HEK293T (cell line): Measurements from ENCODE around the gene SIGLEC12.

ENCODE experiments used
- CTCF ChIA-PET: fragments of 350-600 bp; formaldehyde crosslinking; extraction: SDS; loops from one replicate; lab custom pipeline; 2021; ENCODE audit warnings: antibody characterized with exemption, inconsistent platforms; lab: Yijun Ruan, JAX
- POLR2A ChIA-PET: fragments of 350-600 bp; formaldehyde crosslinking; extraction: SDS; loops from one replicate; lab custom pipeline; 2020; ENCODE audit warnings: antibody characterized with exemption, inconsistent platforms; lab: Yijun Ruan, JAX
- DNase-seq: peaks from one replicate; pipeline ENCODE4 v3.0.0; 2012; ENCODE audit warnings: mixed read lengths; ENCODE audit errors: extremely low spot score
- ARNT ChIP-seq: fragments of 450-650 bp; IDR thresholded peaks from 2 replicates; pipeline ENCODE4 v1.6.1; 2017; ENCODE audit warnings: mild to moderate bottlenecking
- BHLHE40 ChIP-seq: fragments of 450-650 bp; IDR thresholded peaks from 2 replicates; pipeline ENCODE4 v1.6.1; 2016; ENCODE audit warnings: mild to moderate bottlenecking, moderate library complexity, borderline replicate concordance
- CTBP1 ChIP-seq: fragments of 450-650 bp; IDR thresholded peaks from 2 replicates; pipeline ENCODE4 v1.6.1; 2016; ENCODE audit warnings: borderline replicate concordance
- ELF4 ChIP-seq: fragments of 450-650 bp; IDR thresholded peaks from 2 replicates; pipeline ENCODE4 v1.6.1; 2017; ENCODE audit warnings: antibody characterized with exemption
- FOXA1 ChIP-seq: fragments of 450-650 bp; IDR thresholded peaks from 2 replicates; pipeline ENCODE4 v1.6.1; 2016; ENCODE audit warnings: mild to moderate bottlenecking
- FOXK2 ChIP-seq: fragments of 450-650 bp; IDR thresholded peaks from 2 replicates; pipeline ENCODE4 v1.6.1; 2016; ENCODE audit warnings: mild to moderate bottlenecking
- FOXM1 ChIP-seq: fragments of 450-650 bp; IDR thresholded peaks from 2 replicates; pipeline ENCODE4 v1.6.1; 2017; ENCODE audit warnings: mild to moderate bottlenecking, borderline replicate concordance
- HDGF ChIP-seq: fragments of 450-650 bp; IDR thresholded peaks from 2 replicates; pipeline ENCODE4 v1.6.1; 2017; ENCODE audit warnings: antibody characterized with exemption, borderline replicate concordance
- L3MBTL2 ChIP-seq: fragments of 450-650 bp; conservative IDR thresholded peaks from 2 replicates; pipeline ENCODE4 v1.6.1; 2016; ENCODE audit warnings: mild to moderate bottlenecking
- LEF1 ChIP-seq: fragments of 450-650 bp; IDR thresholded peaks from 2 replicates; pipeline ENCODE4 v1.6.1; 2017; ENCODE audit warnings: mild to moderate bottlenecking, borderline replicate concordance
- NFRKB ChIP-seq: fragments of 450-650 bp; IDR thresholded peaks from 2 replicates; pipeline ENCODE4 v1.6.1; 2016; ENCODE audit warnings: mild to moderate bottlenecking, moderate library complexity
- PKNOX1 ChIP-seq: fragments of 450-650 bp; IDR thresholded peaks from 2 replicates; pipeline ENCODE4 v1.6.1; 2016
- SP1 ChIP-seq: fragments of 450-650 bp; IDR thresholded peaks from 2 replicates; pipeline ENCODE4 v1.6.1; 2017
- SUZ12 ChIP-seq: fragments of 450-650 bp; IDR thresholded peaks from 2 replicates; pipeline ENCODE4 v1.6.1; 2016; ENCODE audit warnings: mild to moderate bottlenecking
- TARDBP ChIP-seq: fragments of 450-650 bp; IDR thresholded peaks from 2 replicates; pipeline ENCODE4 v1.6.1; 2016
- ZNF384 ChIP-seq: fragments of 450-650 bp; IDR thresholded peaks from 2 replicates; pipeline ENCODE4 v1.6.1; 2016

Gene SIGLEC12

DNA sequence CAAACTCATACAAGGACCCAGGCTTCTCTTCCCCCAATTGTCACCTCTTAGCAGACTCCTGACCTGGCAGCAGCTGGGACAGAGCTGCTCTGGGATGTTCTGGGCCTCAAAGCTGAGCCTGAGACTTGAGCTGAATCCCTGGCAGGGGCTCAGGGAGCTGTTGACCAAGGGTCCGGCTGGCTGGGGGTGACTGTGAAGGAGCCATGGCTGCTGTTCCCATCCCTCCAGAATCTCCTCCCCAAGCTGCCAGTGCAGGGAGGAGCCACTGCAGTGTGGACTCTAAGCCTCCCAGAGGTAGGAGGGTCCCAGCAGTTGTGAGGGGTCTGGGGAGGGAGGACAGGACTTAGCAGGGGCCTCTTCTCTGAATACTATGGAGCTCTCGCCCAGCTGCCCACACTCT, 27.7 kb upstream of the SIGLEC12 start:
- no peak for DNase-seq
- POLR2A ChIA-PET = no interaction called here
- CTCF ChIA-PET = no interaction called here
- TF ChIP-seq BHLHE40 (no peak), FOXK2 (no peak), HDGF (no peak), ARNT (no peak), TARDBP (no peak), CTBP1 (no peak), ZNF384 (no peak), L3MBTL2 (no peak), PKNOX1 (no peak), FOXM1 (no peak), ELF4 (no peak), LEF1 (no peak), NFRKB (no peak), SUZ12 (no peak), FOXA1 (no peak)

DNA sequence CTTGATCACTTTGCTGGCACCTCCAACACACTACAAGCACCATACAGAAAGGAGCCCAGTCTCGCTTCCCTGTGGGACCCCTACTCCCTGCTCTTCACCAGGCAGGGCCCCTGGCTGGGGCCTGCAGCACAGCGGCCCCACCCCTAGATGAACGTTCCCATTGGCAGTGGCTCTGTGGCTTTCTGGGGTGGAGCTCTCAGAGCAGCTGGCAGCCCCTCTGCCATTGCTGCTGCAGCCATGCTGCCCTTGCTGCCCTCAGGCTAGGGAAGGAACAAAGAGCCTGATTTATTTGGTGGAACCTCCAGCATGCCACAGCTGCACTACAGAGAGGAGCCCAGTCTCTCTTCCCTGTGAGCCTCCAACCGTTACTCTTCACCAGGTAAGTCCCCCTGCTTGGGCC, 24.1 kb upstream of the SIGLEC12 start:
- TF ChIP-seq ZNF384 (no peak), SUZ12 (no peak), SP1 (no peak), HDGF (no peak), L3MBTL2 (no peak), ARNT (no peak), NFRKB (no peak)
- no peak for DNase-seq
- CTCF ChIA-PET = no interaction called here
- POLR2A ChIA-PET = no interaction called here

DNA sequence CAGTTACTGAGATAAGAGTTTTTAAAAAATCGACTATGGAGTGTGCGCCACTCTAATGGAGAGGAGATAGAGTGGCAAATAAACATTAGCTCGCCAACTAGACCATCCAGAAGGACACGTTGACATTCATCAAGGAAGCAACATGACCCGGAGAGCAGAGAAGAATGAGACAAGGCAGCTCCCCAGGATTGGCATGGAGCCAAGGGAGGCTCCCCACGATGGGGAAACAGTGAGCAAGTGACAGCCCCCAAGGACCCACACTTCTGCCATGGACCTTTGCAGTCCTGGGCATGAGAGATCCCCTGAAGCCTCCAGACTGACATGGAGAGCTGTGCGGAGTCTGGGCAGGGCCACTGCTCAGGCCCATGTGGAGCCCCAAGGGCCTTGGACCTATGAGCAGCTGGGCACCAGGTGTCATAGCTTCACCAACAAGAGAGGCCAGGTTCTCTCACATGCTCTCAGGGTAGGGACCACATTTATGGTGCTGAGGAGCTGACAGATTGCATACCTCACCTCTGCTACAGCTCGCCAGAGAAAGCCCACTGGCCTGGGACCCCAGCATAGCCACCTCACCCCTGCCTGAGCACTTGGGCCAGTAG, 23.2 kb upstream of the SIGLEC12 start:
- DNase-seq = no peak
- CTCF ChIA-PET = no interaction called here
- POLR2A ChIA-PET = no interaction called here
- no peak for TF ChIP-seq FOXM1
- no peak for TF ChIP-seq LEF1
- no peak for TF ChIP-seq CTBP1
- no peak for TF ChIP-seq NFRKB
- no peak for TF ChIP-seq FOXK2
- TF ChIP-seq ELF4 = no peak
- TF ChIP-seq ZNF384 = no peak
- no peak for TF ChIP-seq ARNT
- TF ChIP-seq SP1 = no peak

GRCh38 chr19:51521781-51522180, 20.2 kb upstream of the SIGLEC12 start:
- CTCF ChIA-PET = no interaction called here
- TF ChIP-seq ELF4 = no peak
- TF ChIP-seq HDGF = no peak
- no peak for TF ChIP-seq FOXA1
- TF ChIP-seq PKNOX1 = no peak
- no peak for TF ChIP-seq ZNF384
- no peak for DNase-seq
- POLR2A ChIA-PET = no interaction called here

DNA sequence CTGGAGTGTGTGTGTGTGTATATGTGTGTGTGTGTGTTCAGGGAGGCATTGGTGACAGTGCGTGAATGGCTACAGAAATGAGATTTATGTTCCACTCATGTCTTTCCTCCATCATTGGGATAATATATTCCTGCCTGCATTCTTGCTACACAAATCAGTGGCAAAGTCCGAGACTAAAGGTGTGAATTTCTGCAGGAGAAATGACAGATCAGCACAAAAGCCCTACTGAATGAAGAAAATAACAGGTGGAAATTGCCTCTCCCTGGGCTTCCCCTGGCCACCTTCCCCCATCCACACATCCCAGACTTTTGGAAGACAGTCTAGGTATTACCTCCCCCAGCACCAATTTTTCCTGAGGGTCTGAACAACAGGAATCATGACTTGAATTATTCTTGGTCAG, 19.8 kb upstream of the SIGLEC12 start:
- ChIA-PET CTCF (no interaction called here), POLR2A (no interaction called here)
- DNase-seq = no peak
- TF ChIP-seq FOXM1 = no peak

DNA sequence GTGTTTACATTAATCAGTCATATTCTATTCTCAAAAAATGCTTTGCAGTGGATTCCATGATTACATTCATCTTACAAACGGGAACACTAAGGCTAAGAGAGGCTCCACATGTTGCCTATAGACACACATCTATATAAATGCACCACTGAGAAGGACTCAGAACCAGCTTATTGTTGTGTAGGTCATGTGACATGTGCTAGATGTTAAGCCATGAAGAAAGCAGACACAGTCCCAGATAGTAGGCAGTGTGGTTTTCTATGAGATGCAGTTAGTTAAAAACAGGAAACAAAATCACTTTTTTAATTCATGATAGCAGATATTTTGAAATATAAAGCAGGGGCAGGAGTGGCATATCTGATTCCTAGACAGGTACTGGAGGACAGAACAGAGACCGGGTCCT, 19.1 kb upstream of the SIGLEC12 start:
- DNase-seq = no peak
- TF ChIP-seq FOXM1 (no peak), HDGF (no peak), LEF1 (no peak), NFRKB (no peak), SUZ12 (no peak), FOXA1 (no peak), PKNOX1 (no peak), FOXK2 (no peak), SP1 (no peak), ZNF384 (no peak), CTBP1 (no peak), L3MBTL2 (no peak), ELF4 (no peak)
- POLR2A ChIA-PET = no interaction called here
- CTCF ChIA-PET = no interaction called here
